Psoas muscle (tissue), 8 donors: ENCODE data around the gene STRIP1. TPM values are rescaled to one million over a fixed set of nuclear protein-coding genes. Genes with fewer than 3 reads are reported as not detected.
A peak's percentile ranks its signal among the peaks of the same experiment; 100 is the strongest.
"Not testable (repeated sequence)": the region's sequence is repeated elsewhere in the genome, so short reads cannot be mapped to it uniquely, and the experiment has no call there.

Source experiments
- ATAC-seq, 4 donors: fragments of 200-7000 bp; cut with Tn5 transposase; one replicate each; pipeline ENCODE4 v1.9.1; 2020; ENCODE audit warnings: moderate library complexity in 3 of 4, mild to moderate bottlenecking in 2 of 4
- DNase-seq, 2 donors: peaks; one replicate each; pipeline ENCODE4 v3.0.0-alpha.2; 2020
- H3K27ac ChIP-seq: fragments of 200-600 bp; one replicate; pipeline ENCODE4 v1.8.0; 2022
- H3K27me3 ChIP-seq, 3 donors: fragments of 200-600 bp in 1 of 3; one replicate each; pipeline versions ENCODE4 v1.6.1 to v1.8.0; 2013 to 2022; ENCODE audit warnings: low read length in 2 of 3, mild to moderate bottlenecking in 2 of 3, moderate library complexity in 1 of 3; ENCODE audit not compliant: insufficient read depth in 3 of 3
- H3K36me3 ChIP-seq, 2 donors: fragments of 200-600 bp in 1 of 2; one replicate each; pipeline versions ENCODE4 v1.6.1 to v1.8.0; 2013 to 2022; ENCODE audit warnings: low read depth in 1 of 2, mild to moderate bottlenecking in 1 of 2, moderate library complexity in 1 of 2; ENCODE audit not compliant: insufficient read depth in 1 of 2
- H3K4me1 ChIP-seq: fragments of 200-600 bp; one replicate; pipeline ENCODE4 v1.8.0; 2022
- H3K4me3 ChIP-seq: fragments of 200-600 bp; one replicate; pipeline ENCODE4 v1.8.0; 2022; ENCODE audit warnings: mild to moderate bottlenecking
- H3K9me3 ChIP-seq: fragments of 200-600 bp; one replicate; pipeline ENCODE4 v1.8.0; 2022
- WGBS, 3 donors: extraction: QIAGEN DNeasy Blood & Tissue Kit; methylation state at CpG; one replicate each; pipeline versions ENCODE4 v1.1.6 to v1.1.7; 2013; 5-methylcytosine and 5-hydroxymethylcytosine counted together
- intact Hi-C, 2 donors: fragments of 100-400 bp; cut with DNase I; formaldehyde crosslinking; loops; one replicate each; pipeline versions ENCODE4 v1.11.0 to v1.14.2; 2022
- polyA plus RNA-seq, 3 donors: library from polyadenylated mRNA; stranded (reverse); fragments of 200-250 nt; gene quantifications; one replicate each; pipeline ENCODE4 v1.2.3, GENCODE V29; 2013
- total RNA-seq, 4 donors: library from RNA; stranded (reverse); fragmentation: NEBNext Ultra II Directional in 2 of 4; extraction: Animal tissue kit (Norgen Biotek cat#: 25700) in 2 of 4; gene quantifications; one replicate each; pipeline versions ENCODE4 v1.2.1 to v1.2.4, GENCODE V29; 2021 to 2023
- TF ChIP-seq, protein P1 (sequence below): fragments of 200-600 bp; IDR thresholded peaks from one replicate; pipeline ENCODE4 v1.8.0; 2022; ENCODE audit warnings: antibody characterized with exemption
- donor health status: healthy with polysubstance abuse.
- donor health status: DM: no; HTN: no; CAD: no; lungs with moderate emphysema.
- donor health status: Bipolar disorder and iron deficiency.
- donor health status: healthy.
- donor health status: DM: yes; HTN: yes; CAD: no.
- donor health status: DM: no; HTN: no; CAD: no.
- donor health status: DM: no; HTN: no; CAD: no.
- donor health status: DM: yes; HTN: yes; CAD: no.

The STRIP1 gene
- total and polyA plus RNA-seq, 7 donors, result 12.1 to 23.1 (median 16.4) TPM

DNA sequence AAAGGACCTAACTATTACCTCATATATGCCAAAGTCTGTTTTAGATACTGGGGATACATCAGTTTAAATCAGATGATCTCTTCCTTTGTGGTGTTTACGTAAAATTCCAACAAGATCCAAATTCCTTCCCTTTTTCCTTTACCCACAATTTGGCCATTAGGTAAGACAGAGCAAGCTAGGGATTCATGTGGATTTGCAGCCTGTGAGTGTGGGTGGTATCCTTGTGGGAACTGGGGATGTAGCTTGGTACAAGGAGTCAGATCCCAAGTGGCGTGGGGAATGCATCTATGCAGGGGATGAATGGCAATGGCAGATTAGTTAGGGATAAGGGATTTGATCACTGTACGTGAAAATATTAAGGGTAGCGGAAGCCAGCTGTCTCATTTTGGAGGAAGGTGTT is 9.8 kb upstream of the STRIP1 start:
- no peaks in the 10 kb centered on the region for H3K9me3 ChIP-seq
- no peak overlapping the region for H3K27ac ChIP-seq
- no peak overlapping the region for H3K4me3 ChIP-seq
- peaks cover 23 to 61% of the 10 kb centered on the region in 2 donors for H3K36me3 ChIP-seq
- ATAC-seq (no peak), DNase-seq (no peak)
- TF ChIP-seq, protein P1, sequence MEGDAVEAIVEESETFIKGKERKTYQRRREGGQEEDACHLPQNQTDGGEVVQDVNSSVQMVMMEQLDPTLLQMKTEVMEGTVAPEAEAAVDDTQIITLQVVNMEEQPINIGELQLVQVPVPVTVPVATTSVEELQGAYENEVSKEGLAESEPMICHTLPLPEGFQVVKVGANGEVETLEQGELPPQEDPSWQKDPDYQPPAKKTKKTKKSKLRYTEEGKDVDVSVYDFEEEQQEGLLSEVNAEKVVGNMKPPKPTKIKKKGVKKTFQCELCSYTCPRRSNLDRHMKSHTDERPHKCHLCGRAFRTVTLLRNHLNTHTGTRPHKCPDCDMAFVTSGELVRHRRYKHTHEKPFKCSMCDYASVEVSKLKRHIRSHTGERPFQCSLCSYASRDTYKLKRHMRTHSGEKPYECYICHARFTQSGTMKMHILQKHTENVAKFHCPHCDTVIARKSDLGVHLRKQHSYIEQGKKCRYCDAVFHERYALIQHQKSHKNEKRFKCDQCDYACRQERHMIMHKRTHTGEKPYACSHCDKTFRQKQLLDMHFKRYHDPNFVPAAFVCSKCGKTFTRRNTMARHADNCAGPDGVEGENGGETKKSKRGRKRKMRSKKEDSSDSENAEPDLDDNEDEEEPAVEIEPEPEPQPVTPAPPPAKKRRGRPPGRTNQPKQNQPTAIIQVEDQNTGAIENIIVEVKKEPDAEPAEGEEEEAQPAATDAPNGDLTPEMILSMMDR, result no peak
- no peaks in the 10 kb centered on the region for H3K4me1 ChIP-seq
- H3K27me3 ChIP-seq, result no peaks in the 10 kb centered on the region
- WGBS, 3 donors, result 80 to 91% (median 85%) methylated on average over 4 of the region's 4 CpGs
- intact Hi-C loops, result no loop called here

DNA sequence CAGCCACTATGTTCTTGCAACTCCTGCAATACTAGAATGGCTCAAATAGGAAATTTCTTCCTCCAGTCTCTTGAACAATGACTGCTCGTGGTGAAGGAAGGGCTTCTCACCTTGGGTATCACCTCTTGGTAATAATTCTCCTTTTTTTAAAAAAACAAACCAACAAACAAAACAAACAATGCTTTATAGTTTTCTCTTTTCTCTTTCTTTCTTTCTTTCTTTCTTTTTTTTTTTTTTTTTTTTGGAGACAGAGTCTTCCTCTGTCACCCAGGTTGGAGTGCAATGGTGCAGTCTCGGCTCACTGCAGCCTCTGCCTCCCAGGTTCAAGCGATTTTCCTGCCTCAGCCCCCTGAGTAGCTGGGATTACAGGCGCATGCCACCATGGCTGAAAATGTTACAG is 3.7 kb upstream of the STRIP1 start:
- H3K27ac ChIP-seq, H3K9me3 ChIP-seq, intact Hi-C loops, H3K36me3 ChIP-seq, DNase-seq, H3K4me3 ChIP-seq, ATAC-seq, H3K4me1 ChIP-seq, H3K27me3 ChIP-seq: not testable (repeated sequence)
- 64 to 79% (median 70%) methylated on average over 4 of the region's 4 CpGs for WGBS, 3 donors

DNA sequence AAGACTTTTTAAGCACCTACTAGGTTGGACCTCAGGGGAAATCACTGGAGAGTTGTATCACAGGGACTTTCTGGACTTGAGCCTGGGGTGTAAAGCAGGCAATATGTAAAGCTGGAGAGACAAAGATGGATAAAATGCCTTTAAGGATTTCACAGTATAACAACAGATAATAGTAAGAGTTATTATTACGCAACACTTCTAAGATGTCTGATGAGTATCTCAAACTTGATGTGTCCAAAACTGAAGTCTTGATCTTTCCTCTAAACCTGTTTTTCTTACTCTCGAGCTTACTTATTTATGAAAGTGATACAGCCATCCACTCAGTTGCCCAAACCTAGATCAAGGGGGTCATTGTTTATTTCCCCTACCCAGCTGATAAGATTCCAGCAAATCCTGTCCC is 2.1 kb upstream of the STRIP1 start:
- DNase-seq, result no peak
- Histone ChIP-seq H3K4me1 (peaks cover 14% of the 10 kb centered on the region), H3K27ac (no peak overlapping the region), H3K4me3 (no peak overlapping the region), H3K9me3 (no peaks in the 10 kb centered on the region), H3K36me3 (peaks cover 0 to 4% of the 10 kb centered on the region in 2 donors), H3K27me3 (no peaks in the 10 kb centered on the region)
- 93 to 97% (median 96%) methylated on average over 2 of the region's 2 CpGs for WGBS, 3 donors
- TF ChIP-seq, protein P1, result no peak
- no peak for ATAC-seq
- intact Hi-C loops, result no loop called here

DNA sequence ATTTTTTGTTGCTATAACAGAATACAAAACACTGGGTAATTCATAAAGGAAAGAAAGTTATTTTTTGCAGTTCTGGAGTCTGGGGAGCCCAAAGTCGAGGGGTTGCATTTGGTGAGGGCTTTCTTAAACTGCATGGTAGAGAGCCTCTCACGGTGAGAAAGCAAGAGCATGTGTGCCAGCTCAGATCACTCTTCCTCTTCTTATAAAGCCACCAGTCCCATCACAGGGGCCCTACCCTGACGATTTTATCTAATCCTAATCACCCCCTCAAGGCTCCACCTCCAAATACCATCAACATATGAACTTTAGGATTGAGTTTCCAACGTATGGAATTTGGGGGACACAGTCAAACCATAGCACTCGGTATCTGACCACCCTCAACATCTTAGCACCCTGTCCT is 1.0 kb upstream of the STRIP1 start:
- ATAC-seq (no peak), DNase-seq (no peak)
- Histone ChIP-seq H3K36me3 (peaks cover 0 to 15% of the 10 kb centered on the region in 2 donors), H3K27me3 (no peaks in the 10 kb centered on the region), H3K27ac (no peak overlapping the region), H3K4me1 (peaks cover 14% of the 10 kb centered on the region), H3K4me3 (no peak overlapping the region), H3K9me3 (no peaks in the 10 kb centered on the region)
- TF ChIP-seq, protein P1, result no peak
- WGBS, 3 donors, result 84 to 96% (median 92%) methylated on average over 5 of the region's 5 CpGs
- intact Hi-C loops, result no loop called here

DNA sequence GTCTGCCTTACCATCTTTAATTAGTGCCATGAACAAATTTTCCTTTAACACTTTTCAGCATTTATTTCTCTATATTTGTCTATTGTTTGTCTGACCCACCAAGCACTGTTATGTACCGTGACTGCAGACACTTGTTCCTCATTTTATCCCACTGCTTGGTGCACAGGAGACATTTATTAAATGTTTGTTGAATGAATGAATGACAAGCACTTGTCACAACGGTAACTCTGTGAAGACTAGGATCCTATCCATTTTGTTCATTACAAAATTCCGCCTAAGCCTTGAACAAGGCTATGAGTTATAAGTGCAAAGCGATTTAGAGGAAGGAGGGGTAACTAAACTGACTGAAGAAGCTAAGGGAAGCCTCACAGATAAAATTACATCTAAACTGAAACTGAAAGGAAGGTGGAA is 379 bp upstream of the STRIP1 start:
- Histone ChIP-seq H3K4me1 (peaks cover 14% of the 10 kb centered on the region), H3K4me3 (peak overlapping the region; percentile 93), H3K9me3 (no peaks in the 10 kb centered on the region), H3K27me3 (no peaks in the 10 kb centered on the region), H3K36me3 (peaks cover 5 to 21% of the 10 kb centered on the region in 2 donors), H3K27ac (peak overlapping the region; percentile 88)
- 38 to 61% (median 41%) methylated on average over 4 of the region's 4 CpGs for WGBS, 3 donors
- TF ChIP-seq, protein P1, result no peak
- DNase-seq (no peak), ATAC-seq (no peak)
- intact Hi-C loops, result no loop called here
